AG04450 (cell line): Measurements from ENCODE around the gene CAPN12. TPM values are rescaled to one million over a fixed set of nuclear protein-coding genes. Genes with fewer than 3 reads are reported as not detected.

Experiments used
- CTCF ChIA-PET: fragments of 300-600, 350-600 bp; formaldehyde crosslinking; extraction: SDS; loops from one replicate; lab custom pipeline; 2022; ENCODE audit warnings: antibody characterized with exemption, inconsistent platforms; lab: Charles Lee
- POLR2A ChIA-PET: fragments of 350-600 bp; formaldehyde crosslinking; extraction: SDS; loops from one replicate; lab custom pipeline; 2021; ENCODE audit warnings: antibody characterized with exemption, inconsistent platforms; lab: Yijun Ruan, JAX
- DNase-seq: peaks from one replicate; pipeline ENCODE4 v3.0.0-alpha.2; 2011; ENCODE audit warnings: low read depth, low spot score
- H3K27ac ChIP-seq: one replicate; pipeline ENCODE4 v1.5.1; 2012; ENCODE audit warnings: low read depth, low read length, control low read depth
- H3K27me3 ChIP-seq: one replicate; pipeline ENCODE4 v1.6.0; 2012; ENCODE audit warnings: low read length; ENCODE audit not compliant: control insufficient read depth, insufficient read depth
- H3K4me3 ChIP-seq: 2 replicates; pipeline ENCODE4 v1.5.1; 2011; ENCODE audit warnings: mild to moderate bottlenecking, low read depth, low read length, control low read depth
- H3K9me3 ChIP-seq: 2 replicates; pipeline ENCODE4 v1.5.1; 2012; ENCODE audit warnings: low read length; ENCODE audit not compliant: control insufficient read depth, insufficient read depth
- CTCF ChIP-seq: IDR thresholded peaks from 2 replicates; pipeline ENCODE4 v1.5.1; 2011; ENCODE audit warnings: low read depth, low read length, control low read depth, inconsistent platforms
- polyA plus RNA-seq: library from polyadenylated mRNA; depleted of rRNA; stranded (reverse); fragments of >200 nt; gene quantifications from 2 replicates; pipeline ENCODE4 v1.2.3, GENCODE V29; 2011

CAPN12 gene
- polyA plus RNA-seq, 1 experiment, result 0.69 TPM

GRCh38 chr19:38702278-38702677, 42.0 kb downstream of the CAPN12 start:
- H3K27me3 ChIP-seq, result no peaks in the 10 kb centered on the region
- H3K9me3 ChIP-seq, result no peaks in the 10 kb centered on the region
- no peak for TF ChIP-seq CTCF
- CTCF ChIA-PET, result no interaction called here
- no peak for DNase-seq
- no peak overlapping the region for H3K27ac ChIP-seq
- POLR2A ChIA-PET, result interaction anchor here (1.8 kb wide), 1 partner anchor 9 kb away, joined by 8 read pairs; no protein-coding TSS in a partner anchor
- H3K4me3 ChIP-seq, result no peak overlapping the region

- Histone ChIP-seq H3K9me3 (no peaks in the 10 kb centered on the region), H3K4me3 (no peak overlapping the region), H3K27ac (peak overlapping the region; percentile 57), H3K27me3 (no peaks in the 10 kb centered on the region)
- DNase-seq, result no peak
- CTCF ChIA-PET, result interaction anchor here (0.6 kb wide), 1 partner anchor 1786 kb away, joined by 3 read pairs; no protein-coding TSS in a partner anchor
- POLR2A ChIA-PET, result interaction anchor here (1.1 to 1.8 kb wide), 2 partner anchors 10 to 54 kb away, joined by 3 to 8 read pairs; partner anchors contain the start of gene ACTN4
- TF ChIP-seq CTCF, result no peak
These were observed 42.7 kb downstream of the CAPN12 start for GRCh38 chr19:38701455-38702063.

GRCh38 chr19:38700902-38701454, 43.3 kb downstream of the CAPN12 start:
- Histone ChIP-seq H3K27me3 (no peaks in the 10 kb centered on the region), H3K9me3 (no peaks in the 10 kb centered on the region), H3K4me3 (no peak overlapping the region), H3K27ac (peak overlapping the region; percentile 57)
- ChIA-PET POLR2A (interaction anchor here (0.7 to 1.8 kb wide), 3 partner anchors 10 to 128 kb away, joined by 3 to 8 read pairs (median 3); partner anchors contain the start of gene ACTN4), CTCF (interaction anchor here (0.6 kb wide), 1 partner anchor 1786 kb away, joined by 3 read pairs; no protein-coding TSS in a partner anchor)
- no peak for TF ChIP-seq CTCF
- no peak for DNase-seq

GRCh38 chr19:38700350-38700901, 43.8 kb downstream of the CAPN12 start:
- no peaks in the 10 kb centered on the region for H3K27me3 ChIP-seq
- H3K9me3 ChIP-seq, result no peaks in the 10 kb centered on the region
- no peak for DNase-seq
- H3K27ac ChIP-seq, result no peak overlapping the region
- POLR2A ChIA-PET, result interaction anchor here (0.7 to 1.8 kb wide), 2 partner anchors 11 to 129 kb away, joined by 3 to 8 read pairs; no protein-coding TSS in a partner anchor
- no peak for TF ChIP-seq CTCF
- H3K4me3 ChIP-seq, result no peak overlapping the region
- CTCF ChIA-PET, result interaction anchor here (0.5 kb wide), 1 partner anchor 14 kb away, joined by 3 read pairs; no protein-coding TSS in a partner anchor
